A673 (cell line): Measurements from ENCODE around the gene PILRA.
"Not testable (repeated sequence)": the region's sequence is repeated elsewhere in the genome, so short reads cannot be mapped to it uniquely, and the experiment has no call there.

ENCODE experiments used
- EZH2 ChIP-seq: fragments of 200-600 bp; sonication (generic); IDR thresholded peaks from 2 replicates; pipeline ENCODE4 v1.6.1; 2017; ENCODE audit warnings: borderline replicate concordance, low read depth, mild to moderate bottlenecking, mixed read lengths, antibody characterized with exemption, low read length; ENCODE audit not compliant: poor library complexity, severe bottlenecking
- TF ChIP-seq, protein P1 (sequence below): fragments of 300-800, 200-600 bp; sonication (generic); conservative IDR thresholded peaks from 2 replicates; pipeline ENCODE4 v1.5.1; 2017; ENCODE audit warnings: low read depth, mild to moderate bottlenecking, antibody characterized with exemption, low read length, moderate library complexity, mixed read lengths

DNA sequence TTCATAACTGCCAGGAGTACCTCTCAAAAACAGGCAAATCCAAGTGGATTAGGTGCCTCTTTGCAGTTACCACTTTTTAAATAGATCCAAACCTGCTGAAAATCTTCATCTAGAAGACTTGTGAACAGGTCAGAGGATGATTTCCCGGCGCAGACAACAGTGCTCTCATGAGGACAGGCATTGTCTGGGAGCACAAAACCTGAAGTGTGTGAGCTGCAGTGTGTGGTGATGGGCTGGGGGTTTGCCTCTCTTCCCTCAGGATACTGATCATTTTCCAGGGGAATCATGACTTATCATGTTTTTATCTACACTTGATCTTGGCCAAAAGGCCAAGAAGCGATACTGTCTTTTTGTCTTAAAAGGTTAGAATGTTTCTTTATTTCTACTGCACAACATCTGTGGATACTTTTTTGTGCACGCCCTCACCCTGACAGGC, 29.1 kb upstream of the PILRA start:
- TF ChIP-seq, protein P1, sequence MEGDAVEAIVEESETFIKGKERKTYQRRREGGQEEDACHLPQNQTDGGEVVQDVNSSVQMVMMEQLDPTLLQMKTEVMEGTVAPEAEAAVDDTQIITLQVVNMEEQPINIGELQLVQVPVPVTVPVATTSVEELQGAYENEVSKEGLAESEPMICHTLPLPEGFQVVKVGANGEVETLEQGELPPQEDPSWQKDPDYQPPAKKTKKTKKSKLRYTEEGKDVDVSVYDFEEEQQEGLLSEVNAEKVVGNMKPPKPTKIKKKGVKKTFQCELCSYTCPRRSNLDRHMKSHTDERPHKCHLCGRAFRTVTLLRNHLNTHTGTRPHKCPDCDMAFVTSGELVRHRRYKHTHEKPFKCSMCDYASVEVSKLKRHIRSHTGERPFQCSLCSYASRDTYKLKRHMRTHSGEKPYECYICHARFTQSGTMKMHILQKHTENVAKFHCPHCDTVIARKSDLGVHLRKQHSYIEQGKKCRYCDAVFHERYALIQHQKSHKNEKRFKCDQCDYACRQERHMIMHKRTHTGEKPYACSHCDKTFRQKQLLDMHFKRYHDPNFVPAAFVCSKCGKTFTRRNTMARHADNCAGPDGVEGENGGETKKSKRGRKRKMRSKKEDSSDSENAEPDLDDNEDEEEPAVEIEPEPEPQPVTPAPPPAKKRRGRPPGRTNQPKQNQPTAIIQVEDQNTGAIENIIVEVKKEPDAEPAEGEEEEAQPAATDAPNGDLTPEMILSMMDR, result not testable (repeated sequence)
- TF ChIP-seq EZH2, result not testable (repeated sequence)
